A549 treated with CORT108297 at 1 μM for 4 hours (cell line): ENCODE results near the gene ARHGEF35. TPM values are rescaled to one million over a fixed set of nuclear protein-coding genes. Genes with fewer than 3 reads are reported as not detected.

Experiments used
- total RNA-seq: library from RNA; stranded (reverse); fragments of 200-300 nt; extraction: Qiagen RNA extraction; gene quantifications from 5 replicates; pipeline ENCODE4 v1.2.3, GENCODE V29; 2022

ARHGEF35 gene
- 0.20 to 0.42 TPM (median 0.28 TPM) in 5 replicates for total RNA-seq

DNA sequence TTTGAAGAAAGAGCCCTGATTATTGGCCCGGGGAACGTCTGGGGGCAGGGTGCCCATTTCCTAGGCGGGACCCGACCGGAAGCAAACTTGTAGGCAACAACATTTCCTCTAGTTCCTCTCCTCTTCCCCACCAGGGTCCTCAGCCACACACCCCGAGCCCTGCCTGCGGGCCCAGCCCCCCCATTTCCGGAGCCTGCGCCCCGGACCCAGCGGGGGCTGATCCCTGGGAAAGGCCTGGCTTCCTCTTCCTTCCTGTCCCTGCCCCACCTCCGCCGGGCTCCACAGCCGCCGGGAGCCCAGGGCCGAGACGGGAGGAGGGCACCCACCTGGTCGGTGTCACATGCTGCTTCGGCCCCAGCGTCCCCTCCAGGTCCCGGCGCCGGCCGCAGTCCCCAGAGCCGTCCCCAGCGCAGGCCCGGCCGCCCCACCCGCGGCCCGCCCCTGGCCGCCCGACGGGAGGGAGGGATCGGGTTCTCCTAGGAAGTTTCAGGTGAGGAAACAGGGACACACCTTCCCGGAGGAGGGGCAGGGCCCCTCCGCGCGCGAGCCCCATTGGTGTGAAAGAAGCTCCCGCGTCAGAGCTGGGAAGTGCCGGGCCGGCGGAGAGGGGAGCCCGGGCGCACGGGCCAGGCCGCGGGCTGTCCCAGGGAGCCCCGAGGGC lies at the start of gene ARHGEF35:
Gene ARHGEF35, minus strand, starts transcription at position 622 of the 661 bp plus-strand sequence. CDS start 7,450 bp downstream, outside the sequence.

DNA sequence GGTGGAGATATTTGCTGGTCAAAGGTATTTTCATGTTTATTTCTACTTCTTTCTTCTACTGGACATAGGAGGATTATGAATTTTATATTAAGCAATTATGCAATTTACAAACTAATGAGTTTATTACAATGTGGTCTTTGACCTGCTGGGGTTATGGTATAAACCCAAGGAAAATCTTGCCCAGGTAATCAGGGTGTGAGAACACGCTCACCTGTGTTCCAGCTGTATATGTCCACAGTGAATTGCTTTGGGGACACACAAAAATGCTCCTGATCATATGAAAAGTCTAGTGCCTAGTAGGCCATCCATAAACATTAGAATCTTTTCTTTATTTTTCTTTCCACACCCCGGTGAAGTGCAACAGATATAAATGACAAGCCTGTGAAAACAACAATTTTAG lies 43.7 kb upstream of the ARHGEF35 start, which contains the start of gene OR2A42:
Gene OR2A42, minus strand, starts transcription at position 241 of the 400 bp plus-strand sequence. CDS start 6,762 bp downstream, outside the sequence.

DNA sequence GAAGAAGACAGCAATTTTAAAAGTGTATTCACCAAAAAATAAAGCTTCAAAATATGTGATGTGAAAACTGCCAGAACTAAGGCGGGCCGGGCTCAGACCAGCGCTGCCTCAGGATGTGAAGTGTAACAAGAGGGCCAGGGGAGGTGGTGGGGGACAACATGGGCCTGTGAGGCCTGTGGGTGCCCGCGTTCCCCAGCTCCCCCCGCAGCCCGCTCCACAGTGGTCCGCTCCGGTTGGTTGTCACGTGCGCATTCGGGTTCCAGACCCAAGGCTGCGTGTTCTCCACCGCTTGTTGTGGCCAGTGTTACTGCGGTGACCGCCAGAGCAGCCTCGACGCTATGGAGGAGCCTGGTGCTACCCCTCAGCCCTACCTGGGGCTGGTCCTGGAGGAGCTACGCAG lies 12.5 kb downstream of the ARHGEF35 start, which contains the start of gene CTAGE4:
Gene CTAGE4, plus strand, starts transcription at position 301 of the 400 bp plus-strand sequence. Its CDS starts 38 bp downstream, at position 339.

Other genes with a start within 250 kb of the ARHGEF35 start
- gene OR2F1, start 241.0 kb downstream of the ARHGEF35 start, total RNA-seq = not detected in 5 replicates
- gene OR6B1, start 195.5 kb downstream of the ARHGEF35 start, total RNA-seq = not detected in 5 replicates
- gene OR2A5, start 146.9 kb downstream of the ARHGEF35 start, total RNA-seq = not detected in 5 replicates
- gene OR2A25, start 126.0 kb downstream of the ARHGEF35 start, total RNA-seq = not detected in 5 replicates
- gene OR2A12, start 109.6 kb downstream of the ARHGEF35 start, total RNA-seq = not detected in 5 replicates
- gene OR2A2, start 86.2 kb downstream of the ARHGEF35 start, total RNA-seq = not detected in 5 replicates
- gene OR2A14, start 72.7 kb downstream of the ARHGEF35 start, total RNA-seq = not detected in 5 replicates
- not detected in 5 replicates for gene CTAGE4, start 12.4 kb downstream of the ARHGEF35 start, total RNA-seq
- not detected in 5 replicates for gene OR2A42, start 43.8 kb upstream of the ARHGEF35 start, total RNA-seq
- not detected in 5 replicates for gene OR2A7, start 69.0 kb upstream of the ARHGEF35 start, total RNA-seq
- 0.03 TPM in 1 of 5 replicates, not detected in the others for gene CTAGE8, start 73.5 kb upstream of the ARHGEF35 start, total RNA-seq
- not detected in 5 replicates for gene OR2A1, start 116.6 kb upstream of the ARHGEF35 start, total RNA-seq
- 1.8 to 2.2 TPM (median 2.0 TPM) in 5 replicates for gene ARHGEF5, start 159.6 kb upstream of the ARHGEF35 start, total RNA-seq
- not detected in 5 replicates for gene NOBOX, start 207.9 kb upstream of the ARHGEF35 start, total RNA-seq